HepG2 (cell line): ENCODE results near the gene SYT17. TPM values are rescaled to one million over a fixed set of nuclear protein-coding genes. Genes with fewer than 3 reads are reported as not detected.
A peak's percentile ranks its signal among the peaks of the same experiment; 100 is the strongest.

ENCODE experiments used
- ATAC-seq: fragments of 200-7000 bp; cut with Tn5 transposase; 3 replicates; pipeline ENCODE4 v1.9.1; 2020; ENCODE audit warnings: mild to moderate bottlenecking, moderate library complexity
- BruUV-seq: library from RNA; stranded (reverse); fragments of 400-500 nt; replicated peaks from 2 replicates; lab custom pipeline; 2021; lab: Mats Ljungman, UMichigan
- CTCF ChIA-PET: fragments of 300-600 bp; formaldehyde crosslinking; extraction: SDS; loops from one replicate; lab custom pipeline; 2021; ENCODE audit warnings: low total read pairs, inconsistent platforms, low intra/inter-chr PET ratio; lab: Yijun Ruan, JAX
- POLR2A ChIA-PET: fragments of 350-600 bp; sonication (Branson Sonifier 250); formaldehyde crosslinking; loops from one replicate; lab custom pipeline; 2020; ENCODE audit warnings: antibody characterized with exemption, inconsistent platforms; lab: Yijun Ruan, JAX
- DNase-seq: peaks from one replicate; pipeline ENCODE4 v3.0.0-alpha.2; 2015; ENCODE audit warnings: low spot score
- FAIRE-seq: peaks from 3 replicates; lab custom pipeline; 2011; peaks lifted over from hg19 to GRCh38; lab: Jason Lieb, UNC
- H2AFZ ChIP-seq: one replicate; pipeline ENCODE4 v1.6.1; 2011; ENCODE audit warnings: low read length, inconsistent platforms
- H3K27ac ChIP-seq: fragments of 300-600 bp; 3 replicates; pipeline ENCODE4 v1.8.0; 2011; ENCODE audit warnings: mixed run types, mild to moderate bottlenecking, mixed read lengths, low read length, inconsistent platforms; ENCODE audit not compliant: insufficient read depth; ENCODE audit errors: extremely low read length
- H3K27me3 ChIP-seq, 2 experiments: fragments of 200-600 bp in 1 of 2; 2 replicates in 1 of 2; 3 replicates in 1 of 2; pipeline versions ENCODE4 v1.6.0 to v1.8.0; 2011; ENCODE audit warnings: low read length in 2 of 2, mild to moderate bottlenecking in 2 of 2, moderate library complexity in 2 of 2, inconsistent platforms in 1 of 2; ENCODE audit not compliant: insufficient read depth in 2 of 2, control insufficient read depth in 1 of 2
- H3K36me3 ChIP-seq, 2 experiments: fragments of 200-600 bp in 1 of 2; replicated peaks in 1 of 2; 2 replicates in 1 of 2; 3 replicates in 1 of 2; pipeline versions ENCODE4 v1.5.1 to v1.8.0; 2011; ENCODE audit warnings: low read length in 2 of 2, inconsistent platforms in 1 of 2; ENCODE audit not compliant: insufficient read depth in 2 of 2, control insufficient read depth in 1 of 2
- H3K4me1 ChIP-seq: 2 replicates; pipeline ENCODE4 v1.5.1; 2012; ENCODE audit warnings: low read length, inconsistent platforms; ENCODE audit not compliant: insufficient read depth
- H3K4me2 ChIP-seq: 2 replicates; pipeline ENCODE4 v1.6.0; 2011; ENCODE audit warnings: low read depth, low read length, inconsistent platforms
- H3K4me3 ChIP-seq, 3 experiments: fragments of 200-600 bp in 1 of 3; sonication (generic), shearing (Covaris generic) in 1 of 3; replicated peaks in 1 of 3; 2 replicates each; pipeline ENCODE4 v1.5.1; 2011 to 2016; ENCODE audit warnings: low read length in 3 of 3, inconsistent platforms in 2 of 3, low read depth in 2 of 3, mild to moderate bottlenecking in 2 of 3, control low read depth in 1 of 3, mixed read lengths in 1 of 3; ENCODE audit not compliant: insufficient read depth in 1 of 3
- H3K79me2 ChIP-seq: one replicate; pipeline ENCODE4 v1.6.1; 2011; ENCODE audit warnings: low read length, inconsistent platforms; ENCODE audit not compliant: insufficient read depth
- H3K9ac ChIP-seq: 2 replicates; pipeline ENCODE4 v1.6.0; 2011; ENCODE audit warnings: mild to moderate bottlenecking, low read depth, low read length, inconsistent platforms; ENCODE audit not compliant: insufficient read depth
- H3K9me3 ChIP-seq: 2 replicates; pipeline ENCODE4 v1.5.1; 2012; ENCODE audit warnings: mild to moderate bottlenecking, low read length
- H4K20me1 ChIP-seq: 2 replicates; pipeline ENCODE4 v1.6.0; 2011; ENCODE audit warnings: inconsistent platforms, mild to moderate bottlenecking, low read length, moderate library complexity; ENCODE audit not compliant: insufficient read depth
- ARHGAP35 ChIP-seq: sonication (generic); formaldehyde crosslinking; IDR thresholded peaks from 2 replicates; pipeline ENCODE4 v1.9.0; 2022; ENCODE audit warnings: mild to moderate bottlenecking, inconsistent platforms, moderate library complexity, missing genetic modification reagents, borderline replicate concordance
- ARNTL ChIP-seq: sonication (generic); formaldehyde crosslinking; IDR thresholded peaks from 2 replicates; pipeline ENCODE4 v1.4.0; 2020; ENCODE audit warnings: mild to moderate bottlenecking, missing genetic modification reagents
- CEBPB ChIP-seq: IDR thresholded peaks from 2 replicates; pipeline ENCODE4 v1.6.1; 2011; ENCODE audit warnings: low read depth, low read length, improper control_type of control experiment, borderline replicate concordance
- RFX3 ChIP-seq: IDR thresholded peaks from 2 replicates; pipeline ENCODE4 v1.6.1; 2016; ENCODE audit warnings: missing biosample characterization, missing genetic modification reagents
- ZNF180 ChIP-seq: sonication (generic); formaldehyde crosslinking; IDR thresholded peaks from 2 replicates; pipeline ENCODE4 v1.4.0; 2020; ENCODE audit warnings: low read depth, missing genetic modification reagents, borderline replicate concordance
- ZNF33A ChIP-seq: sonication (generic); formaldehyde crosslinking; IDR thresholded peaks from 2 replicates; pipeline ENCODE4 v1.5.1; 2020; ENCODE audit warnings: missing genetic modification reagents, mild to moderate bottlenecking, moderate library complexity, borderline replicate concordance
- ZNF567 ChIP-seq: sonication (generic); formaldehyde crosslinking; IDR thresholded peaks from 2 replicates; pipeline ENCODE4 v1.8.1; 2023; ENCODE audit warnings: mild to moderate bottlenecking, missing genetic modification reagents, borderline replicate concordance
- ZSCAN31 ChIP-seq: sonication (generic); formaldehyde crosslinking; IDR thresholded peaks from 2 replicates; pipeline ENCODE4 v1.5.0; 2020; ENCODE audit warnings: low read depth, mild to moderate bottlenecking, missing genetic modification reagents
- WGBS: methylation state at CpG from one replicate; pipeline ENCODE4 v1.1.6; 2017; ENCODE audit warnings: low lambda C conversion rate; 5-methylcytosine and 5-hydroxymethylcytosine counted together
- in situ Hi-C: cut with HindIII; loops from 2 replicates; pipeline ENCODE4 v1.10.0; 2017; ENCODE audit warnings: low pct_unique_long_range_greater_than_20kb; ENCODE audit not compliant: extremely low pct_ligation_motif_present
- intact Hi-C: fragments of 100-400 bp; cut with micrococcal nuclease; formaldehyde crosslinking; loops from one replicate; pipeline ENCODE4 v1.10.0; 2022; ENCODE audit not compliant: unreplicated experiment
- polyA plus RNA-seq, 8 experiments: library from polyadenylated mRNA; depleted of rRNA in 3 of 8; stranded (reverse) in 7 of 8; unstranded in 1 of 8; fragments of >200 nt; fragmentation: Illumina TruSeq in 4 of 8; extraction: Trizol in 4 of 8; gene quantifications; 2 replicates each; pipeline versions ENCODE4 v1.2.1 to v1.2.3, GENCODE V29; 2011 to 2016; ENCODE audit warnings: low read depth in 4 of 8, missing spikeins in 1 of 8, mixed read lengths in 1 of 8; ENCODE audit not compliant: insufficient read depth in 1 of 8
- total RNA-seq, 5 experiments: library from RNA; depleted of rRNA; stranded (reverse); fragments of >200 nt; fragmentation: Illumina TruSeq; extraction: Trizol; gene quantifications; 2 replicates each; pipeline ENCODE4 v1.2.3, GENCODE V29; 2016; ENCODE audit warnings: low read depth in 1 of 5
- TF ChIP-seq, protein P1 (sequence below): sonication (generic); formaldehyde crosslinking; IDR thresholded peaks from 2 replicates; pipeline ENCODE4 v1.5.1; 2020; ENCODE audit warnings: mild to moderate bottlenecking, missing genetic modification reagents
- TF ChIP-seq, protein P2 (sequence below): sonication (generic); formaldehyde crosslinking; IDR thresholded peaks from 2 replicates; pipeline ENCODE4 v1.5.0; 2020; ENCODE audit warnings: missing genetic modification reagents
- TF ChIP-seq, protein P3 (sequence below): sonication (generic); formaldehyde crosslinking; IDR thresholded peaks from 2 replicates; pipeline ENCODE4 v1.4.0; 2020; ENCODE audit warnings: missing genetic modification reagents, borderline replicate concordance
- TF ChIP-seq, protein P4 (sequence below): IDR thresholded peaks from 2 replicates; pipeline ENCODE4 v1.6.1; 2016

Gene SYT17
- total and polyA plus RNA-seq, 2 of the 13 experiments (the other 11 are each of a cell fraction or from before 2014, with no cell fraction given) = 0.44 TPM; not detected in 1

DNA sequence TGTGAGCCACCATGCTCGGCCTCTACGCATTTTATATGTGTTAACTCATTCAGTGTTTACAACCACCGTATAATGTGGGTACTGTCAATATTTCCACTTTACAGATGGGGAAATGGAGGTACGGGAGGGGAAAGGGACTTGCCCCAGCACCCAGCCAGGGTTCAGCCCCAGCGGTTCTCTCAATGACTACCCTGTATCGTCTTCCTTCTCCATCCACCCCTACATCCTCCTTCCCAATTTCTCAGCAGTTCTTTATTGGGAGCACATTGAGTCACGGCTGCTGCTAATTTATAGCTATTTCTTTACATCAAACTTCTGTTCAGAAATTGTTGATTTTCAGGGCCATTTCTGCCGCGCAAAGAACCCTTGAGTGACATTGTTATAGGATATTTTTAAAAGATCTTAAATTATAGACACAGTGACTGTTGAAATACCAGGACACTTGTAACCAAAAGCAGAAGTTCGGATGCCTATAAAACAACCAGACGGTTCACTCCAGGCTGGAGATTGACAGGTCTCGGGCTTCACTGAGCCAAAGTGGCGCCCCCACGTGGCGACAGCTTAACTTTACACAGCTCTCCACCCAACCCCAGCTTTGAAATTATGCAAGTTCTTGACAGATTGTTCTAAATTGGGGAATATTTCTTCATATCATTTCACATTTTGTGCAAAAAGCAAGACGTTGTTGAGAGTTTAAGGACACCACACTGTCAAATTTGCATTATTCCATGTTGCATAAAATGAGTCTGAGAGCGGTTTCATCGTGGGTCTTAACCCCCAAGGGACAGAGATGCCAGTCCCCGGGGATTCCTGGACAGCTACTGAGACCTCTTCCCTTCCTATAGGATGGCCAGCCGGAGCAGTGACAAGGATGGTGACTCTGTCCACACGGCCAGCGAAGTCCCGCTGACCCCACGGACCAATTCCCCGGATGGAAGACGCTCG is 11.8 kb downstream of the SYT17 start (continued):
- TF ChIP-seq ARHGAP35 (CRISPR knock-in tag) = no peak
- TF ChIP-seq ZNF567 = no peak
- peak; percentile 73 for TF ChIP-seq CEBPB
- TF ChIP-seq ARNTL (CRISPR knock-in tag) = no peak

DNA sequence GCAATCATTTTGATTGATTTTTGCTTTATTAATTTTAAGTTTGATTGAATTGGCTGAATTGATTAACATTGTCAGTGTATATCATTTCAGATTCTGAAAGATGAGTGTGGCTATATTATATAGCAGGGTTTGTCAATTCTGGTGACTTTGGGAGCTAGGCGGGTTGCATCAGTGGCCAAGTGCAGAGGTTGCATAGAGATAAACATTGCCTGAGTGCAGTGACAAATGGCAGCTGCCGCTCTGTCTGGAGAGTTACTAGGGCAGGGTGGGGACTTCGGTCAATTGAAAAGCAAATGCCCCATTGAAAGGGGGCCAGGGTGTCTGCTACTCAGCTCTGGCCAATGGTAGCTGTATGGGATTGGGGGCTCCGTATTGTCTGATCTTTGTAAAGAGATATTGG is 12.7 kb downstream of the SYT17 start:
- WGBS = 23% methylated on average over 4 of the region's 4 CpGs
- no peaks in the 10 kb centered on the region for H4K20me1 ChIP-seq
- no TSS peak for BruUV-seq
- CTCF ChIA-PET = interaction anchor here (1.1 to 5.4 kb wide), 2 partner anchors 94 to 195 kb away, joined by 5 to 87 read pairs; no protein-coding TSS in a partner anchor
- intact Hi-C loops (loop anchor here (1.0 kb wide), 1 partner anchor 94 kb away; no protein-coding TSS in a partner anchor), in situ Hi-C loops (no loop called here)
- no peak overlapping the region for H3K4me3 ChIP-seq
- DNase-seq (no peak), ATAC-seq (peak; percentile 53), FAIRE-seq (no peak)
- no peak overlapping the region for H3K27ac ChIP-seq
- no peak overlapping the region for H3K9ac ChIP-seq
- no peaks in the 10 kb centered on the region for H3K79me2 ChIP-seq
- no peaks in the 10 kb centered on the region for H3K9me3 ChIP-seq
- POLR2A ChIA-PET = interaction anchor here (1.6 to 2.2 kb wide), 2 partner anchors 67 to 94 kb away, joined by 4 to 12 read pairs; partner anchors contain the start of gene ITPRIPL2
- H3K27me3 ChIP-seq = 0 out of 5 replicates have a peak, but pooled peaks cover 0 to 4% of the 10 kb centered on the region in 2 experiments
- peaks cover 41% of the 10 kb centered on the region for H3K4me1 ChIP-seq
- no peaks in the 10 kb centered on the region for H3K36me3 ChIP-seq
- H2AFZ ChIP-seq = no peak overlapping the region
- no peak overlapping the region for H3K4me2 ChIP-seq
- TF ChIP-seq, protein P1, sequence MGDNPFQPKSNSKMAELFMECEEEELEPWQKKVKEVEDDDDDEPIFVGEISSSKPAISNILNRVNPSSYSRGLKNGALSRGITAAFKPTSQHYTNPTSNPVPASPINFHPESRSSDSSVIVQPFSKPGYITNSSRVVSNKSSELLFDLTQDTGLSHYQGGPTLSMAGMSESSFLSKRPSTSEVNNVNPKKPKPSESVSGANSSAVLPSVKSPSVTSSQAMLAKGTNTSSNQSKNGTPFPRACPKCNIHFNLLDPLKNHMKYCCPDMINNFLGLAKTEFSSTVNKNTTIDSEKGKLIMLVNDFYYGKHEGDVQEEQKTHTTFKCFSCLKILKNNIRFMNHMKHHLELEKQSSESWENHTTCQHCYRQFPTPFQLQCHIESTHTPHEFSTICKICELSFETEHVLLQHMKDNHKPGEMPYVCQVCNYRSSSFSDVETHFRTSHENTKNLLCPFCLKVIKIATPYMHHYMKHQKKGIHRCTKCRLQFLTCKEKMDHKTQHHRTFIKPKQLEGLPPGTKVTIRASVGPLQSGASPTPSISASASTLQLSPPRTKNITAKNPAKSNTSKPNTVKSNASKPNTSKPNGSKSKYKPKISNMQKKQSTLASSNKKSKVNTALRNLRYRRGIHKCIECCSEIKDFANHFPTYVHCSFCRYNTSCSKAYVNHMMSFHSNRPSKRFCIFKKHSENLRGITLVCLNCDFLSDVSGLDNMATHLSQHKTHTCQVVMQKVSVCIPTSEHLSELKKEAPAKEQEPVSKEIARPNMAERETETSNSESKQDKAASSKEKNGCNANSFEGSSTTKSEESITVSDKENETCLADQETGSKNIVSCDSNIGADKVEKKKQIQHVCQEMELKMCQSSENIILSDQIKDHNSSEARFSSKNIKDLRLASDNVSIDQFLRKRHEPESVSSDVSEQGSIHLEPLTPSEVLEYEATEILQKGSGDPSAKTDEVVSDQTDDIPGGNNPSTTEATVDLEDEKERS (CRISPR knock-in tag) = peak; percentile 33; the same call in 1 of the 2 replicates
- TF ChIP-seq ZNF33A (CRISPR knock-in tag) (no peak), RFX3 (CRISPR knock-in tag) (no peak), ZSCAN31 (CRISPR knock-in tag) (no peak), ZNF180 (CRISPR knock-in tag) (peak; percentile 98; the same call in 1 of the 2 replicates)
- TF ChIP-seq, protein P2, sequence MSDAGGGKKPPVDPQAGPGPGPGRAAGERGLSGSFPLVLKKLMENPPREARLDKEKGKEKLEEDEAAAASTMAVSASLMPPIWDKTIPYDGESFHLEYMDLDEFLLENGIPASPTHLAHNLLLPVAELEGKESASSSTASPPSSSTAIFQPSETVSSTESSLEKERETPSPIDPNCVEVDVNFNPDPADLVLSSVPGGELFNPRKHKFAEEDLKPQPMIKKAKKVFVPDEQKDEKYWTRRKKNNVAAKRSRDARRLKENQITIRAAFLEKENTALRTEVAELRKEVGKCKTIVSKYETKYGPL (CRISPR knock-in tag) = no peak
- TF ChIP-seq, protein P3, sequence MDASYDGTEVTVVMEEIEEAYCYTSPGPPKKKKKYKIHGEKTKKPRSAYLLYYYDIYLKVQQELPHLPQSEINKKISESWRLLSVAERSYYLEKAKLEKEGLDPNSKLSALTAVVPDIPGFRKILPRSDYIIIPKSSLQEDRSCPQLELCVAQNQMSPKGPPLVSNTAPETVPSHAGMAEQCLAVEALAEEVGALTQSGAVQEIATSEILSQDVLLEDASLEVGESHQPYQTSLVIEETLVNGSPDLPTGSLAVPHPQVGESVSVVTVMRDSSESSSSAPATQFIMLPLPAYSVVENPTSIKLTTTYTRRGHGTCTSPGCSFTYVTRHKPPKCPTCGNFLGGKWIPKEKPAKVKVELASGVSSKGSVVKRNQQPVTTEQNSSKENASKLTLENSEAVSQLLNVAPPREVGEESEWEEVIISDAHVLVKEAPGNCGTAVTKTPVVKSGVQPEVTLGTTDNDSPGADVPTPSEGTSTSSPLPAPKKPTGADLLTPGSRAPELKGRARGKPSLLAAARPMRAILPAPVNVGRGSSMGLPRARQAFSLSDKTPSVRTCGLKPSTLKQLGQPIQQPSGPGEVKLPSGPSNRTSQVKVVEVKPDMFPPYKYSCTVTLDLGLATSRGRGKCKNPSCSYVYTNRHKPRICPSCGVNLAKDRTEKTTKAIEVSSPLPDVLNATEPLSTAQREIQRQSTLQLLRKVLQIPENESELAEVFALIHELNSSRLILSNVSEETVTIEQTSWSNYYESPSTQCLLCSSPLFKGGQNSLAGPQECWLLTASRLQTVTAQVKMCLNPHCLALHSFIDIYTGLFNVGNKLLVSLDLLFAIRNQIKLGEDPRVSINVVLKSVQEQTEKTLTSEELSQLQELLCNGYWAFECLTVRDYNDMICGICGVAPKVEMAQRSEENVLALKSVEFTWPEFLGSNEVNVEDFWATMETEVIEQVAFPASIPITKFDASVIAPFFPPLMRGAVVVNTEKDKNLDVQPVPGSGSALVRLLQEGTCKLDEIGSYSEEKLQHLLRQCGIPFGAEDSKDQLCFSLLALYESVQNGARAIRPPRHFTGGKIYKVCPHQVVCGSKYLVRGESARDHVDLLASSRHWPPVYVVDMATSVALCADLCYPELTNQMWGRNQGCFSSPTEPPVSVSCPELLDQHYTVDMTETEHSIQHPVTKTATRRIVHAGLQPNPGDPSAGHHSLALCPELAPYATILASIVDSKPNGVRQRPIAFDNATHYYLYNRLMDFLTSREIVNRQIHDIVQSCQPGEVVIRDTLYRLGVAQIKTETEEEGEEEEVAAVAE (CRISPR knock-in tag) = no peak
- TF ChIP-seq, protein P4, sequence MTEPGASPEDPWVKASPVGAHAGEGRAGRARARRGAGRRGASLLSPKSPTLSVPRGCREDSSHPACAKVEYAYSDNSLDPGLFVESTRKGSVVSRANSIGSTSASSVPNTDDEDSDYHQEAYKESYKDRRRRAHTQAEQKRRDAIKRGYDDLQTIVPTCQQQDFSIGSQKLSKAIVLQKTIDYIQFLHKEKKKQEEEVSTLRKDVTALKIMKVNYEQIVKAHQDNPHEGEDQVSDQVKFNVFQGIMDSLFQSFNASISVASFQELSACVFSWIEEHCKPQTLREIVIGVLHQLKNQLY (CRISPR knock-in tag) = no peak
